HepG2 (cell line): Measurements from ENCODE around the gene PRKCE. TPM values are rescaled to one million over a fixed set of nuclear protein-coding genes. Genes with fewer than 3 reads are reported as not detected.

Source experiments
- CEBPB ChIP-seq: IDR thresholded peaks from 2 replicates; pipeline ENCODE4 v1.6.1; 2011; ENCODE audit warnings: low read depth, low read length, improper control_type of control experiment, borderline replicate concordance
- DZIP1 ChIP-seq: sonication (generic); formaldehyde crosslinking; IDR thresholded peaks from 2 replicates; pipeline ENCODE4 v1.5.0; 2020; ENCODE audit warnings: mild to moderate bottlenecking, missing genetic modification reagents
- EEA1 ChIP-seq: sonication (generic); formaldehyde crosslinking; IDR thresholded peaks from 2 replicates; pipeline ENCODE4 v1.5.1; 2020; ENCODE audit warnings: mild to moderate bottlenecking, missing genetic modification reagents, borderline replicate concordance
- HBP1 ChIP-seq: IDR thresholded peaks from 2 replicates; pipeline ENCODE4 v1.6.1; 2016; ENCODE audit warnings: low read depth, control low read depth
- KIAA2018 ChIP-seq: sonication (generic); formaldehyde crosslinking; IDR thresholded peaks from 2 replicates; pipeline ENCODE4 v1.5.0; 2020; ENCODE audit warnings: mild to moderate bottlenecking, missing genetic modification reagents, borderline replicate concordance
- NBN ChIP-seq: fragments of 450-650 bp; conservative IDR thresholded peaks from 2 replicates; pipeline ENCODE4 v1.6.1; 2017
- NCOA2 ChIP-seq: sonication (generic); formaldehyde crosslinking; IDR thresholded peaks from 2 replicates; pipeline ENCODE4 v1.8.0; 2022; ENCODE audit warnings: inconsistent platforms
- PAF1 ChIP-seq: IDR thresholded peaks from 2 replicates; pipeline ENCODE4 v1.6.1; 2016; ENCODE audit warnings: missing genetic modification reagents, missing compliant biosample characterization
- RFXANK ChIP-seq: IDR thresholded peaks from 2 replicates; pipeline ENCODE4 v1.6.1; 2016
- SP4 ChIP-seq: sonication (generic); formaldehyde crosslinking; IDR thresholded peaks from 2 replicates; pipeline ENCODE4 v1.8.1; 2023; ENCODE audit warnings: mild to moderate bottlenecking, missing genetic modification reagents
- TEAD2 ChIP-seq: sonication (generic); formaldehyde crosslinking; IDR thresholded peaks from 2 replicates; pipeline ENCODE4 v1.9.0; 2021; ENCODE audit warnings: missing genetic modification reagents
- ZNF543 ChIP-seq: sonication (generic); formaldehyde crosslinking; IDR thresholded peaks from 2 replicates; pipeline ENCODE4 v1.4.0; 2020; ENCODE audit warnings: mild to moderate bottlenecking, missing genetic modification reagents
- ZNF607 ChIP-seq: sonication (generic); formaldehyde crosslinking; IDR thresholded peaks from 2 replicates; pipeline ENCODE4 v1.5.1; 2020; ENCODE audit warnings: missing genetic modification reagents, mild to moderate bottlenecking, borderline replicate concordance
- ZNF614 ChIP-seq: IDR thresholded peaks from 2 replicates; pipeline ENCODE4 v1.6.1; 2018; ENCODE audit warnings: missing biosample characterization, missing genetic modification reagents, inconsistent platforms, borderline replicate concordance
- ZNF720 ChIP-seq: sonication (generic); formaldehyde crosslinking; IDR thresholded peaks from 2 replicates; pipeline ENCODE4 v1.4.0; 2020; ENCODE audit warnings: missing genetic modification reagents
- ZNF792 ChIP-seq: IDR thresholded peaks from 2 replicates; pipeline ENCODE4 v1.6.1; 2016
- ZSCAN5A ChIP-seq: sonication (generic); formaldehyde crosslinking; IDR thresholded peaks from 2 replicates; pipeline ENCODE4 v1.8.0; 2022; ENCODE audit warnings: mild to moderate bottlenecking, missing genetic modification reagents, borderline replicate concordance
- ZSCAN9 ChIP-seq: IDR thresholded peaks from 2 replicates; pipeline ENCODE4 v1.6.1; 2016; ENCODE audit warnings: borderline replicate concordance
- polyA plus RNA-seq, 8 experiments: library from polyadenylated mRNA; depleted of rRNA in 3 of 8; stranded (reverse) in 7 of 8; unstranded in 1 of 8; fragments of >200 nt; fragmentation: Illumina TruSeq in 4 of 8; extraction: Trizol in 4 of 8; gene quantifications; 2 replicates each; pipeline versions ENCODE4 v1.2.1 to v1.2.3, GENCODE V29; 2011 to 2016; ENCODE audit warnings: low read depth in 4 of 8, missing spikeins in 1 of 8, mixed read lengths in 1 of 8; ENCODE audit not compliant: insufficient read depth in 1 of 8
- total RNA-seq, 5 experiments: library from RNA; depleted of rRNA; stranded (reverse); fragments of >200 nt; fragmentation: Illumina TruSeq; extraction: Trizol; gene quantifications; 2 replicates each; pipeline ENCODE4 v1.2.3, GENCODE V29; 2016; ENCODE audit warnings: low read depth in 1 of 5

PRKCE gene
- total and polyA plus RNA-seq, 2 of the 13 experiments (the other 11 are each of a cell fraction or from before 2014, with no cell fraction given): 1.0 to 3.9 TPM

- TF ChIP-seq HBP1 (CRISPR knock-in tag): no peak
- TF ChIP-seq ZNF543: no peak
- TF ChIP-seq ZNF792 (CRISPR knock-in tag): peak; percentile 76
- TF ChIP-seq CEBPB: no peak
- TF ChIP-seq ZNF720: no peak; the same call in 1 of the 2 replicates
- TF ChIP-seq EEA1 (CRISPR knock-in tag): no peak
- peak; percentile 23; the same call in 1 of the 2 replicates for TF ChIP-seq ZSCAN9 (CRISPR knock-in tag)
- TF ChIP-seq DZIP1: peak; percentile 12; the same call in 1 of the 2 replicates
- peak; percentile 85; the same call in 1 of the 2 replicates for TF ChIP-seq SP4
- TF ChIP-seq ZNF607: no peak
- TF ChIP-seq PAF1 (CRISPR knock-in tag): no peak
- no peak for TF ChIP-seq ZSCAN5A
- TF ChIP-seq RFXANK (CRISPR knock-in tag): no peak
- TF ChIP-seq NCOA2 (CRISPR knock-in tag): no peak
- TF ChIP-seq NBN: no peak
- TF ChIP-seq KIAA2018 (CRISPR knock-in tag): no peak
- peak; percentile 71; the same call in 1 of the 2 replicates for TF ChIP-seq ZNF614
- no peak for TF ChIP-seq TEAD2
Measured at GRCh38 chr2:45650851-45651414, 542 bp upstream of the PRKCE start (continued).
